ENCODE data around the gene RHBDL1. TPM values are rescaled to one million over a fixed set of nuclear protein-coding genes. Genes with fewer than 3 reads are reported as not detected.
A peak's percentile ranks its signal among the peaks of the same experiment; 100 is the strongest.

Gene RHBDL1
- total RNA-seq, 1 experiment from 2014 or later = 1.5 TPM

DNA sequence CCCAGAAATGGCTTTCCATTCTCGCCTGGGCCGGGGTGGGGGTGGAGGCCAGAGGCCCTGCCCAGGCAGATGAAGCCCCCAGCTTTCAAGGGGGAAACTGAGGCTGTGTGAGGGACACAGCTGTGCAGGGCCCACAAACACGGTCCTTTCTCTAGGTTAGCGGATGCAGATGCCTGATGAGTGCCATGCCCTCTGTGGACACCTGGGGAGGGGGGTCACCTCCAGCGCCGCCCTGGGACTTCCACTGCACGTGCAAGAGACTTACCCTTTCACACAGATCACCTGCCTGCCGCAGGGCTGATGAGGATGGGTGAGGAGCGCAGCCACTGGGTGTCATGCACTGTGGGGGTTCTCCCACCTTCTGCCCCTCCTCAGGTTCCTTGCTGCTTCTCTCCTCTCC lies 42.9 kb downstream of the RHBDL1 start:
- Histone ChIP-seq H3K27me3 (replicated peaks; ENCODE audit: insufficient read depth, low read depth, low read length, poor library complexity) (peaks cover 31% of the 10 kb centered on the region), H3K36me3 (ENCODE audit: insufficient read depth, low read length, poor library complexity, severe bottlenecking) (no peaks in the 10 kb centered on the region), H3K4me1 (ENCODE audit: insufficient read depth, low read length, poor library complexity, severe bottlenecking) (peaks cover 8% of the 10 kb centered on the region), H3K27ac (ENCODE audit: low read depth, low read length, poor library complexity, severe bottlenecking) (no peak overlapping the region), H3K4me3 (ENCODE audit: low read depth, low read length, poor library complexity, severe bottlenecking) (no peak overlapping the region), H3K9me3 (ENCODE audit: low read depth, low read length, poor library complexity, severe bottlenecking) (no peaks in the 10 kb centered on the region)
- intact Hi-C loops (cut with micrococcal nuclease; ENCODE audit: unreplicated experiment) = loop anchor here (10.0 kb wide), 1 partner anchor 336 kb away; no protein-coding TSS in a partner anchor
- ChIA-PET CTCF (no interaction called here), POLR2A (ENCODE audit: low non-redundant PET) (no interaction called here)
- DNase-seq (ENCODE audit: low spot score) = no peak
- BruUV-seq (replicated peaks) = no TSS peak
- TF ChIP-seq EZH2 (IDR thresholded peaks at IDR 0.05; ENCODE audit: borderline replicate concordance, low read depth, low read length, poor library complexity, severe bottlenecking) = no peak
- TF ChIP-seq, protein P1, sequence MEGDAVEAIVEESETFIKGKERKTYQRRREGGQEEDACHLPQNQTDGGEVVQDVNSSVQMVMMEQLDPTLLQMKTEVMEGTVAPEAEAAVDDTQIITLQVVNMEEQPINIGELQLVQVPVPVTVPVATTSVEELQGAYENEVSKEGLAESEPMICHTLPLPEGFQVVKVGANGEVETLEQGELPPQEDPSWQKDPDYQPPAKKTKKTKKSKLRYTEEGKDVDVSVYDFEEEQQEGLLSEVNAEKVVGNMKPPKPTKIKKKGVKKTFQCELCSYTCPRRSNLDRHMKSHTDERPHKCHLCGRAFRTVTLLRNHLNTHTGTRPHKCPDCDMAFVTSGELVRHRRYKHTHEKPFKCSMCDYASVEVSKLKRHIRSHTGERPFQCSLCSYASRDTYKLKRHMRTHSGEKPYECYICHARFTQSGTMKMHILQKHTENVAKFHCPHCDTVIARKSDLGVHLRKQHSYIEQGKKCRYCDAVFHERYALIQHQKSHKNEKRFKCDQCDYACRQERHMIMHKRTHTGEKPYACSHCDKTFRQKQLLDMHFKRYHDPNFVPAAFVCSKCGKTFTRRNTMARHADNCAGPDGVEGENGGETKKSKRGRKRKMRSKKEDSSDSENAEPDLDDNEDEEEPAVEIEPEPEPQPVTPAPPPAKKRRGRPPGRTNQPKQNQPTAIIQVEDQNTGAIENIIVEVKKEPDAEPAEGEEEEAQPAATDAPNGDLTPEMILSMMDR (conservative IDR thresholded peaks at IDR 0.05; ENCODE audit: low read depth, low read length) = no peak

DNA sequence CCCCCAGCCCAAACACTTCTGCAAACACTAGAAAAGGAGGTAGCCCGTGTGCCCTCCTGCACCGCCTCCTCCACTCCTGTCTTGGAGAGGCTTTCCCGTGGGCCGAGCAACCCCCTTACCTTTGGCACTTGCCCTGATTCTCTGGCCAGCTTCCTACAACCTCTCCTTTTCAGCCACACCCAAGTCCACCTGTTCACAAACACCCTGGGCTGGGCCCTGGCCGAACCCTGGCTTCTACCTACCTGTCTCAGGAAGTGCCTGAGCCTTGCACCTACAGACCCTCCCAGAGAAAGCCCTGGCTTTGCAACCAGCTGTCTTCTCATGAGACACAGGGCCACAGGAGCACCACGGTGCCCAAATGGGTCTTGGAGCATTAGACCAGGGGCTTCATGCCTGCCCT lies 43.5 kb downstream of the RHBDL1 start:
- Histone ChIP-seq H3K4me1 (ENCODE audit: insufficient read depth, low read length, poor library complexity, severe bottlenecking) (peaks cover 8% of the 10 kb centered on the region), H3K4me3 (ENCODE audit: low read depth, low read length, poor library complexity, severe bottlenecking) (no peak overlapping the region), H3K9me3 (ENCODE audit: low read depth, low read length, poor library complexity, severe bottlenecking) (no peaks in the 10 kb centered on the region), H3K36me3 (ENCODE audit: insufficient read depth, low read length, poor library complexity, severe bottlenecking) (no peaks in the 10 kb centered on the region), H3K27ac (ENCODE audit: low read depth, low read length, poor library complexity, severe bottlenecking) (no peak overlapping the region), H3K27me3 (replicated peaks; ENCODE audit: insufficient read depth, low read depth, low read length, poor library complexity) (peaks cover 31% of the 10 kb centered on the region)
- intact Hi-C loops (cut with micrococcal nuclease; ENCODE audit: unreplicated experiment) = loop anchor here (10.0 kb wide), 1 partner anchor 336 kb away; no protein-coding TSS in a partner anchor
- DNase-seq (ENCODE audit: low spot score) = no peak
- TF ChIP-seq EZH2 (IDR thresholded peaks at IDR 0.05; ENCODE audit: borderline replicate concordance, low read depth, low read length, poor library complexity, severe bottlenecking) = no peak
- TF ChIP-seq, protein P1 (conservative IDR thresholded peaks at IDR 0.05; ENCODE audit: low read depth, low read length) = no peak
- BruUV-seq (replicated peaks) = no TSS peak
- POLR2A ChIA-PET (ENCODE audit: low non-redundant PET) = no interaction called here
- CTCF ChIA-PET = interaction anchor here (0.6 to 1.9 kb wide), 3 partner anchors 9 to 295 kb away, joined by 7 to 8 read pairs (median 8); no protein-coding TSS in a partner anchor

- Histone ChIP-seq H3K4me3 (ENCODE audit: low read depth, low read length, poor library complexity, severe bottlenecking) (peak overlapping the region; percentile 69), H3K9me3 (ENCODE audit: low read depth, low read length, poor library complexity, severe bottlenecking) (no peaks in the 10 kb centered on the region), H3K36me3 (ENCODE audit: insufficient read depth, low read length, poor library complexity, severe bottlenecking) (no peaks in the 10 kb centered on the region), H3K4me1 (ENCODE audit: insufficient read depth, low read length, poor library complexity, severe bottlenecking) (peaks cover 8% of the 10 kb centered on the region), H3K27ac (ENCODE audit: low read depth, low read length, poor library complexity, severe bottlenecking) (peak overlapping the region; percentile 83), H3K27me3 (replicated peaks; ENCODE audit: insufficient read depth, low read depth, low read length, poor library complexity) (peaks cover 31% of the 10 kb centered on the region)
- BruUV-seq (replicated peaks) = no TSS peak
- CTCF ChIA-PET = interaction anchor here (0.6 to 1.9 kb wide), 4 partner anchors 10 to 294 kb away, joined by 5 to 8 read pairs (median 8); partner anchors contain the start of gene RPUSD1
- POLR2A ChIA-PET (ENCODE audit: low non-redundant PET) = no interaction called here
- intact Hi-C loops (cut with micrococcal nuclease; ENCODE audit: unreplicated experiment) = loop anchor here (10.0 kb wide), 1 partner anchor 335 kb away; no protein-coding TSS in a partner anchor
- no peak for TF ChIP-seq EZH2 (IDR thresholded peaks at IDR 0.05; ENCODE audit: borderline replicate concordance, low read depth, low read length, poor library complexity, severe bottlenecking)
- TF ChIP-seq, protein P1 (conservative IDR thresholded peaks at IDR 0.05; ENCODE audit: low read depth, low read length) = 0 out of 2 replicates have a peak, but pooled peaks have one; percentile 26
- peak; percentile 39 for DNase-seq (ENCODE audit: low spot score)
These were observed 44.5 kb downstream of the RHBDL1 start for GRCh38 chr16:719815-720446.
